Activated CD4-positive, alpha-beta T cell treated with anti-CD3 and anti-CD28 coated beads for 1 hour (primary cell): ENCODE results near the gene NODAL.
"Not testable (repeated sequence)": the region's sequence is repeated elsewhere in the genome, so short reads cannot be mapped to it uniquely, and the experiment has no call there.

ENCODE experiments used
- DNase-seq: peaks from one replicate; pipeline ENCODE4 v3.0.0-alpha.2; 2020

Gene NODAL

DNA sequence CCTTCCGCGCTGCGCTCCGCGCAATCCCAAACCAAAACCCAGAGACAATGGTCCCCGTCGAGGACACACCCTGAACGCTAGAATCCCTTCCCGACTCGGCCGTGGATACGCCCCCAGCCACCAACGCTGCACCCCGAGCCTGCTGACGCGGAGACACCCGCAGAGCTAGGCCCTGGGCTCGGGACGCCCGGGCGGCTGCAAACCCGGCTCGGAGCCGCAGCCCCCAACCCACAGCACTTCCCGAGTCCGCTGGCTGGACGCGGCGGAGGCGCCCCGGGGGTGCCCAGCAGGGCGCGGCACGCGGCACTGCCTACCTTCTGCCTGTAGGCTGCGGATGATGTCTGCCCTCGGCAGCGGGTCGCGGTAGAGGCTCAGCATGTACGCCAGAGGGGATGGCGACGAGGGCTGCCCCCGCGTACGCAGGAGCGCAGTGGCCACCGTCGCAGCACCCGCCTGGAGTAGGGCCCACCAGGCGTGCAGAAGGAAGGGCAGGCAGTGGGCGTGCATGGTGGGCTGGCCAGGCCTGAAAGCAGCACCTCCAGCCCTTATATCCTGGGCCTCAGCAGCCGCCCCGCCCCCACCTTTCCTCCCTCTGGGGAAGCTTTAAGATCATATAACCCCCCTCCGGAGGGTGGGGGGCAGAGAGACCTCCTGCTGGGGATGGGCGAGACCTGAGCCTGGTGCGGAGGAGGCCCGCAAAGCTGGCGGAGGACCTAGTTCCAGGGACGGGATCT, at the start of gene NODAL:
TSS of gene NODAL (minus strand) at position 521 of the 734 bp plus-strand sequence. CDS start at position 507, 14 bp downstream.
- DNase-seq: no peak

DNA sequence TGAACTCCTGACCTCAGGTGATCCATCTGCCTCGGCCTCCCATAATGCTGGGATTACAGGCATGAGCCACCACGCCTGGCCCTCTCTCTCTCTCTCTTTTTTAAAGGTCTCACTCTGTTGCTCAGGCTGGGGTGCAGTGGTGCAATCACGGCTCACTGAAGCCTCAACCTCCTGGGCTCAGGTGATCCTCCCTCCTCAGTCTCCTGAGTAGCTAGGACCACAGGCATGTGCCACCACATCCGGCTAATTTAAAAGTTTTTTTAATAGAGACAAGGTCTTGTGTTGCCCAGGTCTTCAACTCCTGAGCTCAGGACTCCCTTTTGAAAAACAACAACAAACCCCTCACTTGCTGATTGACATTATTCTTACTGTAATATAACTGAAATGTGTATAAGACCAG, 48.7 kb upstream of the NODAL start:
- DNase-seq: no peak

- no peak for DNase-seq
Measured at GRCh38 chr10:70487824-70488223, 46.3 kb upstream of the NODAL start.

GRCh38 chr10:70483872-70484271, 42.4 kb upstream of the NODAL start:
- DNase-seq: not testable (repeated sequence)

- DNase-seq: no peak
Measured at GRCh38 chr10:70482982-70483760, 41.7 kb upstream of the NODAL start.

DNA sequence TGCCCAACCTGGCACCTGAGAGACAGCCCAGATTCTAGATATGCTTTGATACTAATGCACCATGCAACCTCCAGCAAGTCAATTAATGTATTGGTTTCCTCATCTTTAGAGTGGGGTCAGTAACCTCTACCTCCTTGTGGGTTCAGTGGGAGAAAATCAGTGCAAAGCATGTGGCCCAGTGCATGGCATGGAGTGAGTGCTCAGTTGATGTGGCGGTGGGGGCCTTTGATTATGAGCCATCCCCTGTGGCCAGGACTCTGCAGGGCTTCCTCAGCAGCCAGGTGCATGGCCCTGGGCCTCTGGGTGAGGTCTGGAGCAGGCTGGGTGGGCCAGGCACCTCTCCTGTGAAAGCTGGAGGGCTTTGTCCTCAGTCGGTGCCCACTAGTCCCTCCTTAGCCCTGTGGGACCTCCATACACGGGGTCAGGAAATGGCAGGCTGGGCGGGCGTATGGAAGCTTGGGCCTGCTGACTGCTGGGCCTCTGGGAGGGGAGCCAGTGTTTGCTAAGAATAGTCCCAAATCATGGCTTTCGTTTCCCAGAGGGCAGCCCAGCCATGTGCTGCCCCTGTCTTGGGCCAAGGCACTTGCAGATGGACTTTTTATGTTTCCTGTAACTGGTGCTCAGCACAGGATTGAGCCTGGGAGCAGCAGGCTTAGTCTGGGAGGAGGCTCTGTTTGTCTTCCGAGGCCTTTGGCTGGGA, 40.5 kb upstream of the NODAL start:
- no peak for DNase-seq

GRCh38 chr10:70481105-70481504, 39.6 kb upstream of the NODAL start:
- DNase-seq: no peak

DNA sequence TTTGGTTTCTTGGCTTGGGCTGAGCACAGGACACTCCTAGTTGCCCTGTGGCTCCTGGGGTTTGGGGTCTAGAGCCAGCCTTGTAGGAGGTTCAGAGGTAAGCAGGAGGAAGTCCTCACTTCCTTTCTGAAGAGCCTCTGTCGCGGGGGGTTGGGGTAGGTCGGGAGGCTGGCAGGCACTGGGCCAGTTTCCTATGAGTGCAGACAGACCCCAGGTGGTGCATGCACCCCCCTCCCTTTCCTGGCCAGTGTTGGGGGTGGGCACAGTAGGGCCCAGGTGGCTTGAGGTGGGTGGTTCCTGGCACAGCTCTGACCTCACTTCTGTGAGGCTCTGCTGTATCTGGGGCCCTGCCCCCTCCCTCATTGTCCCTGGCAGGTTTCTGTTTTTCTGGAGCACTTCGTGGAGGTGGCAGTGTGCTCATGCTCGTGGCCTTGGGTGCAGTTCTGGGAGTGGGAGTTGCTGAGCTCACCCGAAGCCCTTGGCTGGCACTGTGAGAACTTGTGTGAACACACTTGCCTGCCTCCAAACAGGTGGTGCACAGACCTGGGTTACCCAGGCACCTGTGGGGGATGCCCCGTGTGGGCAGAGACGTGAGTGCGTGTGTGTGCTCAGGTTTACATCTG, 38.9 kb upstream of the NODAL start:
- no peak for DNase-seq

- no peak for DNase-seq
Measured at GRCh38 chr10:70479626-70480238, 38.3 kb upstream of the NODAL start.

DNA sequence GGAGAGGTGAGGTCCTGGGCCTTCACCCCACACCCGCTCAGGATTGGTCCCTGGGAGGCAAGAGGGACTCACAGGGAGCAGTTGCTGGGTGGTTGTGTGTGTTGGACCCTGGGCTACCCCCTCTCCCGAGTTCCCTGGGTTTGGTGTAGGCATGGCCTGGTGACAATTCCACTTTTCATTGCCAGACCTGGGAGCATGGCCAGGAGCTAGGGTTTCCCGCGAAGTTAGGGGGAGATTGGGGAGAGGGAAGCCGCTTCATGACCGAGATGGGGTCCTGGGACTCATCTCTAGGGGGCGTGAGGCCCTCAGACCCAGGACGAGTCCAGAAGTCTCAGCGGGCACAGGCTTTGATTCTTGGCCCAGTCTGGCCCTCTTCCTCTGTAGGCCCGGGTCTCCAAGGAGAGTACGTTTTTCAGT, 37.7 kb upstream of the NODAL start:
- DNase-seq: no peak

DNA sequence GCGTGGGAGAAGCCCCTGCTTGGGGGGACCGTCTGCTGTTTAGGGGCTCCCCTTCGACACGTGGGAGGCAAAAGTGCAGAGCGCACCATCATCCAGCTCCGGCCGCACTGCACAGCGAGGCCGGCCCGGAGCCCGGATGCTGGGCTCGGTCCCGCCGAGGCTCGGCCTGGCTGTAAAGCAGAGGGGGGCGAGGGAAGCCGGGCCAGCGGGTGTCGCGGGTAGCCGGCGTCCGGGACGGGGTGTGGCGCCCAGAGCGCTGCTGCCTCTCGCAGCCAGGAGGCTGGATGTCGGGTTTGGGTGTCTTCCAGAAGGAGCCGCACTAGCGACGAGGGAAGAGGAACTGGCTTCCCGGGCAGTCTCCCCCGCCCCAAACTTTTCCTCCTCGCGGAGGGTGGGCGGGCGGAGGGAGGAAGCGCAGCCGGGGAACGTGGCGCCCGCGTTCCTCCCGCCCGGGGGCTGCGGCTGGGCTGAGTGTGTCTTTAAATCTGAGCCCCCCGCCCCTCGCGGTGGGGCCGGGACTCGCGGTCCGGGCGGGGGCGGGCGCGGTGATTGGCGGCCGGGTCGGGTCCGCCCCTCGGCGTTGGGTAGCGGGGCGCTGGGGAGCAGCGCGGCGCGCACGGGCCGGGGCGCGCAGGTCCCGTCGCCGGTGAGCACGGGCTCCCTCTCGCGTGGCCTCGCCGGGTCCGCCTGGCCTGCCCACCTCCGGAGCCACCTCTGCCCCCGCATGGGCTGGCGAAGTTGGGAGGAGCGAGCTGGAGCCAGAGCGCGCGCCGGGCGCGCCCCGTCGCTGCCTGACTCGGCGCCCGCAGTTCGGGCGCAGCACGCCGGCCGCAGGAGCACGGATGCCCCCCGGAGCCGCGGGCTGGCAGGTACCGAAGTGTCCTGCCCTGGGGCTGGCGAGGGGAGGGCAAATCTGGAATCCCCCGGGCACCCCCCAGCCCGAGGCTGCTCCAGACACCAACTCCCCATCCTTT, 37.0 kb upstream of the NODAL start, which contains the start of gene PALD1:
TSS of gene PALD1 (plus strand) at position 577 of the 974 bp plus-strand sequence. CDS start 47,185 bp downstream, outside the sequence.
- DNase-seq: peak; percentile 19

- DNase-seq: peak; percentile 71
Measured at GRCh38 chr10:70477661-70478162, 36.2 kb upstream of the NODAL start.

DNA sequence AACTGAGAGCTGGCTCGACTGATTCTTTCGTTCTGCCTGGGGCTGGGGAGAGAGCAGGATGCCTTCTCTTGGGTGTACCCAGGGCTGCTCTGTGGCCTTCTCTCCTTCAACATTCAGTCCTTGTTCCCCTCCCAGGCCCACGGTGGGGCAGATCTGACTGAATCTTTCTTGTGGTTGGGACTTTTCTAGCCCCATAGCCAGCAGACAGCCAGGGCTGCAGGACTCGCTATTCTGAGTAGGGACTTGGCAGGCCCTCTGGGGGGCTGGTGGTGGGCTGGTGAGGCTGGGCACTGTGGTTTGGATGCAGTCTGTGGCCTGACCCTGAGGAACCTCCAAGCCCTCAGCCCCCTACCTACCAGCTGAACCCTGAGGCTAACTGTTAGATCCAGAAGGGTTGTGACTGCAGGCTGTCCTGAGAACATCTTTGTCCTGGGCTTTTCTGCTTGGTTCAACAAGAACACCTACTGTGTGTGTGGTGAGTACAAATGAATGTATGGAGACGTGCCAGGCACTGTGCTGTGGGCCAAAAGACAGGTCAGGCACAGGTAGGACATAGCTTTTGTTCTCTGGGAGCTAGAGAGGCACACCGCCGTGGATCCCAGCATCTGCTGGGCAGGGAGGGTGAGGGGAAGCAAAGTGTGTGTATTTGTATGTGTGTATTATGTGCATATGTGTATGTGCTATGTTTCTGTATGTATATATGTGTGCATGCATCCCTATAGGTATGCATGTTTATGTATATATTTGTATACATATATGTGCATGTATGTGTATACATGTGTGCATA, 35.0 kb upstream of the NODAL start:
- no peak for DNase-seq

- DNase-seq: no peak
Measured at GRCh38 chr10:70475661-70476060, 34.2 kb upstream of the NODAL start.

GRCh38 chr10:70474780-70475179, 33.3 kb upstream of the NODAL start:
- DNase-seq: no peak

GRCh38 chr10:70472799-70473454, 31.4 kb upstream of the NODAL start:
- no peak for DNase-seq

- DNase-seq: no peak
Measured at GRCh38 chr10:70466951-70467350, 25.5 kb upstream of the NODAL start.

GRCh38 chr10:70465832-70466231, 24.4 kb upstream of the NODAL start:
- no peak for DNase-seq

GRCh38 chr10:70465278-70465677, 23.8 kb upstream of the NODAL start:
- no peak for DNase-seq
